CD8-positive, alpha-beta memory T cell (primary cell): ENCODE data around the gene MORN5. TPM values are rescaled to one million over a fixed set of nuclear protein-coding genes. Genes with fewer than 3 reads are reported as not detected.

Experiments
- CTCF ChIA-PET: fragments of 350-600 bp; sonication (Branson Sonifier 250); formaldehyde crosslinking; loops from one replicate; lab custom pipeline; 2021; ENCODE audit warnings: antibody characterized with exemption; lab: Charles Lee
- POLR2A ChIA-PET: fragments of 350-600 bp; sonication (Branson Sonifier 250); formaldehyde crosslinking; loops from one replicate; lab custom pipeline; 2021; ENCODE audit warnings: antibody characterized with exemption; lab: Charles Lee
- DNase-seq, 5 donors: peaks; one replicate each; pipeline versions ENCODE4 v3.0.0 to v3.0.0-alpha.2; 2020 to 2022; ENCODE audit warnings: mixed read lengths in 1 of 5
- H3K27ac ChIP-seq: one replicate; pipeline ENCODE4 v1.7.0; 2013; ENCODE audit warnings: low read depth, mild to moderate bottlenecking, low read length, moderate library complexity
- H3K27me3 ChIP-seq: 2 replicates; pipeline ENCODE4 v1.7.0; 2013; ENCODE audit warnings: low read length, mild to moderate bottlenecking; ENCODE audit not compliant: insufficient read depth, poor library complexity, severe bottlenecking
- H3K36me3 ChIP-seq: 2 replicates; pipeline ENCODE4 v1.7.0; 2013; ENCODE audit warnings: mild to moderate bottlenecking, low read length, moderate library complexity; ENCODE audit not compliant: insufficient read depth
- H3K4me1 ChIP-seq: 2 replicates; pipeline ENCODE4 v1.7.0; 2013; ENCODE audit warnings: mild to moderate bottlenecking, low read length, moderate library complexity; ENCODE audit not compliant: insufficient read depth
- H3K4me3 ChIP-seq: 2 replicates; pipeline ENCODE4 v1.7.0; 2013; ENCODE audit warnings: mild to moderate bottlenecking, low read length
- H3K9me3 ChIP-seq: 2 replicates; pipeline ENCODE4 v1.7.0; 2013; ENCODE audit warnings: mild to moderate bottlenecking, low read length
- H3K27ac Mint-ChIP-seq, 8 donors: one replicate each; pipeline ENCODE4 v1.8.0; 2020 to 2021; ENCODE audit warnings: mixed read lengths in 8 of 8, mild to moderate bottlenecking in 6 of 8, inconsistent platforms in 3 of 8, moderate library complexity in 3 of 8
- H3K27me3 Mint-ChIP-seq, 2 donors: one replicate each; pipeline ENCODE4 v1.8.0; 2020 to 2021; ENCODE audit warnings: mixed read lengths in 2 of 2, mild to moderate bottlenecking in 1 of 2, moderate library complexity in 1 of 2
- H3K36me3 Mint-ChIP-seq, 3 donors: one replicate each; pipeline ENCODE4 v1.8.0; 2020 to 2021; ENCODE audit warnings: mixed read lengths in 3 of 3, inconsistent platforms in 1 of 3, mild to moderate bottlenecking in 1 of 3
- H3K4me1 Mint-ChIP-seq, 3 donors: one replicate each; pipeline ENCODE4 v1.8.0; 2020 to 2021; ENCODE audit warnings: mixed read lengths in 3 of 3, inconsistent platforms in 1 of 3, mild to moderate bottlenecking in 1 of 3
- H3K4me3 Mint-ChIP-seq, 7 donors: one replicate each; pipeline ENCODE4 v1.8.0; 2020 to 2021; ENCODE audit warnings: mixed read lengths in 7 of 7, mild to moderate bottlenecking in 6 of 7, moderate library complexity in 4 of 7, inconsistent platforms in 2 of 7
- H3K9me3 Mint-ChIP-seq, 5 donors: one replicate each; pipeline ENCODE4 v1.8.0; 2020 to 2022; ENCODE audit warnings: mixed read lengths in 5 of 5, mild to moderate bottlenecking in 3 of 5, moderate library complexity in 2 of 5, inconsistent platforms in 1 of 5
- polyA plus RNA-seq: library from polyadenylated mRNA; unstranded; fragments of 300-500 nt; fragmentation: Illumina TruSeq; gene quantifications from one replicate; pipeline ENCODE4 v1.2.3, GENCODE V29; 2021
- total RNA-seq, 2 experiments: library from RNA; stranded (reverse); gene quantifications; one replicate each; pipeline ENCODE4 v1.2.3, GENCODE V29; 2021

The MORN5 gene
- total and polyA plus RNA-seq, 3 experiments from 2014 or later: not detected

DNA sequence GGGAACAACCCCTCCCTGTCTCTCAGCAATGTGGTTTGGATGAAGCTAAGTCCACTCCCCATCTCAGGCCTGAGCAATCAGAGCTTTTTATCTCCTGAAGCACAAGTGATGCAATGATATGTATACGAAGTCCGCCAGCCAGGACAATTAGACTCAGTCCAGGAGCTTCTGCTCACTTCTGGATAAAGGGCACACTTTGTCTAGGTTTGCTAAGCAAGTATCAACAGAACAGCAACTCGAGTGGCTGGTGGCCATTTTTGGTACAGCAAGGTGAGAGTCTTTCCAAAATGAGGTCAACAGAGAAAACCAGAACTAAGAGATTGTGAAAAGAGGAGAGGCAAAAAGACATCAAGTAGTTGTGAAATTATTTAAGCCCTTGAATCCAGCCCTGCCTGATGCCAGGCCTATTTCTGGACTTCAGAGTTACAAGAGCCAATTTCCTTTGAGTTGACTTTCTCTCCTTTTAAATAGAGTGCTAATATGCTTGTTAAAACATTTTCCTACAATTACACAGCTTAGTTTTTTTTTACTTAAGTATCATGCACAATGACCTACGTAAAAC, 8.4 kb upstream of the MORN5 start:
- no peaks in the 10 kb centered on the region for H3K27me3 Mint-ChIP-seq
- H3K36me3 Mint-ChIP-seq: peaks cover 4 to 49% (median 15%) of the 10 kb centered on the region in 3 donors
- H3K27ac ChIP-seq: no peak overlapping the region
- peaks cover 4% of the 10 kb centered on the region for H3K4me1 ChIP-seq
- DNase-seq: no peak
- peak overlapping the region in 1 of 8 donors; percentile 26 for H3K27ac Mint-ChIP-seq
- peaks cover 20 to 37% (median 32%) of the 10 kb centered on the region in 3 donors for H3K4me1 Mint-ChIP-seq
- POLR2A ChIA-PET: no interaction called here
- H3K4me3 ChIP-seq: no peak overlapping the region
- H3K9me3 ChIP-seq: no peaks in the 10 kb centered on the region
- H3K9me3 Mint-ChIP-seq: no peaks in the 10 kb centered on the region
- CTCF ChIA-PET: interaction anchor here (1.0 to 1.3 kb wide), 2 partner anchors 29 to 57 kb away, joined by 3 to 4 read pairs; no protein-coding TSS in a partner anchor
- H3K4me3 Mint-ChIP-seq: no peak overlapping the region
- peaks cover 4% of the 10 kb centered on the region for H3K36me3 ChIP-seq
- no peaks in the 10 kb centered on the region for H3K27me3 ChIP-seq

DNA sequence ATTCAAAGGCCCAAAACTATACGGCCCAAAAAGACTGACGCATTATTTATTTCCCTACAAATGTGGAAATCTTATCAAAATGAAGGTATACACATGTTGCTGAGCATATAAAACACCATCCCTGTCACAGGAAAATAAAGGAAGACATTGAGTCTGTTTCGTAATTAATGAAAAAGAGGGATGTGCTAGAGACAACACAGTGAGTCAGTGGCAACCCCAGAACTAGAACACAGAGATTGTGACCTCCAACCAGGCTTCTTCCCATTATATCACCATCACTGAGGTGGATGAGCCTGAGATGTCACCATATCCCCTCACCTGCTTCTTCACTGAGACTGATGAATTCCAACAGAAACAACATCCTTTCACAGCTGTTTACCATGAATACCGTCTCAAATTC, 3.9 kb upstream of the MORN5 start:
- no peaks in the 10 kb centered on the region for H3K9me3 ChIP-seq
- peaks cover 50 to 78% (median 61%) of the 10 kb centered on the region in 3 donors for H3K4me1 Mint-ChIP-seq
- no peaks in the 10 kb centered on the region for H3K9me3 Mint-ChIP-seq
- peaks cover 3 to 26% (median 4%) of the 10 kb centered on the region in 3 donors for H3K36me3 Mint-ChIP-seq
- peaks cover 27% of the 10 kb centered on the region for H3K4me1 ChIP-seq
- DNase-seq: no peak
- H3K27ac Mint-ChIP-seq: peak overlapping the region in 2 of 8 donors; percentile 3 to 30
- ChIA-PET POLR2A (no interaction called here), CTCF (interaction anchor here (0.8 to 1.4 kb wide), 3 partner anchors 32 to 195 kb away, joined by 3 to 4 read pairs (median 3); no protein-coding TSS in a partner anchor)
- H3K27me3 ChIP-seq: no peaks in the 10 kb centered on the region
- no peak overlapping the region for H3K4me3 ChIP-seq
- no peaks in the 10 kb centered on the region for H3K36me3 ChIP-seq
- H3K27me3 Mint-ChIP-seq: peaks cover 2% of the 10 kb centered on the region in 2 donors
- H3K4me3 Mint-ChIP-seq: no peak overlapping the region
- H3K27ac ChIP-seq: no peak overlapping the region

DNA sequence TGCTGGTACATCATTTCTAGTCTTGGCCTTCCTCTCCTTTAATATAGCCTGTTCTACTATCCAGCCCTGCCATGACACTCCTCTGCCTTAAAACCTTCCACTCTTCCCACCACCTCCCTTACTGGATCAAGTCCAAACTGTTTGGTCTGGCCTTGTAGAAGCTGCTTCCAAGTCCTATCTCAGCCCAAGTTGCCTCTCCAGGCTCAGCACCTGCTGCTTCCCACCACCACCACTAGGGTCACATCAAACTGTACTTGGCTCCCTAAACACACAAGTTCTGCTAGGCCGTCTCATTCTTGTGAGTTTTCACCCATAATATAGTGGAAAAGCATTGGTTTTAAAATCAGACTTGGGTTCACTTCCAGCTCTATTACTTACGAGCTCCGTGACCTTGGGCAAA, 1.5 kb upstream of the MORN5 start:
- POLR2A ChIA-PET: interaction anchor here (0.9 to 1.2 kb wide), 2 partner anchors 12 to 107 kb away, joined by 3 read pairs; partner anchors contain the start of genes MRRF and RBM18
- no peaks in the 10 kb centered on the region for H3K36me3 ChIP-seq
- H3K9me3 ChIP-seq: no peaks in the 10 kb centered on the region
- CTCF ChIA-PET: interaction anchor here (1.6 to 2.2 kb wide), 2 partner anchors 33 to 192 kb away, joined by 5 to 9 read pairs; no protein-coding TSS in a partner anchor
- no peaks in the 10 kb centered on the region for H3K27me3 ChIP-seq
- no peak overlapping the region for H3K27ac ChIP-seq
- H3K4me3 ChIP-seq: no peak overlapping the region
- H3K4me1 ChIP-seq: peaks cover 27% of the 10 kb centered on the region
- Mint-ChIP-seq H3K4me1 (peaks cover 41 to 64% (median 57%) of the 10 kb centered on the region in 3 donors), H3K27me3 (peaks cover 8 to 20% of the 10 kb centered on the region in 2 donors), H3K36me3 (peaks cover 0 to 12% (median 7%) of the 10 kb centered on the region in 3 donors), H3K9me3 (peaks cover 0 to 8% (median 6%) of the 10 kb centered on the region in 5 donors), H3K4me3 (peak overlapping the region; percentile 16 to 100 (median 48)), H3K27ac (peak overlapping the region in 5 of 8 donors; percentile 25 to 85 (median 39))
- peak in 2 of 5 donors; percentile 6 to 18 for DNase-seq

DNA sequence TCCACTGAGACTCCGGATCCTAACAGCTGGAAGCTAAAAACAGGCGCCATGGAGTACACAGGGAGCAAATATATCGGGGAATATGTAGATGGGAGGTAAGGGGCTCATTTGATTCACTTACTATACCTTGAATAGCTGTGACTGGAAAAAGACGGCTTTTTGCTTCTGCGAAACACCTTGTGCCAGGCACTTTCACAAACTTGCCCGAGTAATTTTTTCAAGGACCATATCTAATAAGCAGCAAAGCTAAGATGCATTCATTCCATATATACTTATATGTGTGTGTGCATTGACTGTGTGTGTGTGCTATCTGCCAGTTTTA, 178 bp downstream of the MORN5 start:
- Histone ChIP-seq H3K4me1 (peaks cover 27% of the 10 kb centered on the region), H3K27me3 (no peaks in the 10 kb centered on the region), H3K9me3 (no peaks in the 10 kb centered on the region), H3K4me3 (peak overlapping the region; percentile 92), H3K36me3 (no peaks in the 10 kb centered on the region), H3K27ac (peak overlapping the region; percentile 91)
- H3K36me3 Mint-ChIP-seq: peaks cover 0 to 9% (median 7%) of the 10 kb centered on the region in 3 donors
- H3K27me3 Mint-ChIP-seq: peaks cover 10 to 32% of the 10 kb centered on the region in 2 donors
- ChIA-PET CTCF (interaction anchor here (1.1 to 2.2 kb wide), 5 partner anchors 15 to 191 kb away, joined by 3 to 9 read pairs (median 3); partner anchors contain the start of genes MRRF and RBM18), POLR2A (interaction anchor here (1.3 kb wide), 1 partner anchor 105 kb away, joined by 5 read pairs; the partner anchor contains the start of genes MRRF and RBM18)
- no peak for DNase-seq
- peak overlapping the region; percentile 89 to 99 (median 97) for H3K27ac Mint-ChIP-seq
- H3K4me1 Mint-ChIP-seq: peaks cover 35 to 48% (median 42%) of the 10 kb centered on the region in 3 donors
- peak overlapping the region; percentile 93 to 100 (median 97) for H3K4me3 Mint-ChIP-seq
- peaks cover 0 to 8% (median 6%) of the 10 kb centered on the region in 5 donors for H3K9me3 Mint-ChIP-seq

DNA sequence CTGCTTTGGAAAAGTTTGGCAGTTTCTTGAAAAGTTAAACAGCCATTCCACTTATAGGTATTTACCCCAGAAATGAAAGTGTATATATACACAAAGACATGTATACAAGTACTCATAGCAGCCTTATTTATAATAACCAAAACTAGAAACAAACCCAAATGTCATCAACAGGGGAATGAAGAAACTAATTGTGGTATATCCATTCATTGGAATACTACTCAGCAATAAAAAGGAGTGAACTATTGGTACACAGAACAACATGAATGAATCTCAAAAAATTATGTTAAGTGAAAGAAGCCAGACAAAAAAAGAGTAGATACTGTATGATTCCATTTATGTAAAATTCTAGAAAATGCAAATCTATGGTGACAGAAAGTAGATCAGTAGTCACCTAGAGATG, 2.7 kb downstream of the MORN5 start:
- H3K27me3 ChIP-seq: no peaks in the 10 kb centered on the region
- Mint-ChIP-seq H3K4me3 (peak overlapping the region in 1 of 7 donors; percentile 23), H3K36me3 (peaks cover 0 to 9% (median 7%) of the 10 kb centered on the region in 3 donors), H3K4me1 (peaks cover 21 to 31% (median 24%) of the 10 kb centered on the region in 3 donors), H3K27ac (no peak overlapping the region), H3K27me3 (peaks cover 14 to 43% of the 10 kb centered on the region in 2 donors), H3K9me3 (peaks cover 0 to 8% (median 6%) of the 10 kb centered on the region in 5 donors)
- H3K4me1 ChIP-seq: peaks cover 18% of the 10 kb centered on the region
- H3K9me3 ChIP-seq: no peaks in the 10 kb centered on the region
- H3K36me3 ChIP-seq: no peaks in the 10 kb centered on the region
- POLR2A ChIA-PET: no interaction called here
- no peak overlapping the region for H3K4me3 ChIP-seq
- CTCF ChIA-PET: no interaction called here
- DNase-seq: no peak
- no peak overlapping the region for H3K27ac ChIP-seq

DNA sequence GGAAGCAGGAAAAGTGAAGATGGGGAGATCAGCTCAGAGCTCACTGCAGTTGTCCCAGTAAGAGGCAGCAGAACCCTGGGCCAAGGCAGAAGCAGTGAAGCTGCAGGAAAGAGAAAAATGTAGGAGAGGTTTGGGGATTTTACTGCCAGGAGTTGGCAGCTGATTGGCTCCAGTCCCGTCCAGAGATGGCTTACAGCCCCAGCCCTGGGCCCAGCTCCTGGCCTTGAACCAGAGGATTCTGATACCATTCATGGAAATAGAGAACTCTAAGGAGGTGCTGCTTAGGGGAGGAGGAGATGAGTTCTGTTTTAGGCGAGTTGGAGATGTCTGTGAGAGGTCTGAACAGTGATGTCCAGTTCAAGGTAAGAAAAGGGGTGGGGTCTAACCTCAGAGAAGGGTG, 4.6 kb downstream of the MORN5 start:
- peaks cover 0 to 8% (median 6%) of the 10 kb centered on the region in 5 donors for H3K9me3 Mint-ChIP-seq
- POLR2A ChIA-PET: no interaction called here
- H3K4me1 Mint-ChIP-seq: peaks cover 6 to 13% (median 11%) of the 10 kb centered on the region in 3 donors
- H3K4me3 ChIP-seq: no peak overlapping the region
- peaks cover 0 to 13% (median 3%) of the 10 kb centered on the region in 3 donors for H3K36me3 Mint-ChIP-seq
- H3K4me3 Mint-ChIP-seq: no peak overlapping the region
- CTCF ChIA-PET: interaction anchor here (1.1 kb wide), 1 partner anchor 9 kb away, joined by 3 read pairs; no protein-coding TSS in a partner anchor
- H3K27ac Mint-ChIP-seq: peak overlapping the region in 1 of 8 donors; percentile 19
- DNase-seq: no peak
- peaks cover 21 to 57% of the 10 kb centered on the region in 2 donors for H3K27me3 Mint-ChIP-seq
- no peak overlapping the region for H3K27ac ChIP-seq
- H3K27me3 ChIP-seq: no peaks in the 10 kb centered on the region
- no peaks in the 10 kb centered on the region for H3K9me3 ChIP-seq
- no peaks in the 10 kb centered on the region for H3K36me3 ChIP-seq
- H3K4me1 ChIP-seq: peaks cover 4% of the 10 kb centered on the region

DNA sequence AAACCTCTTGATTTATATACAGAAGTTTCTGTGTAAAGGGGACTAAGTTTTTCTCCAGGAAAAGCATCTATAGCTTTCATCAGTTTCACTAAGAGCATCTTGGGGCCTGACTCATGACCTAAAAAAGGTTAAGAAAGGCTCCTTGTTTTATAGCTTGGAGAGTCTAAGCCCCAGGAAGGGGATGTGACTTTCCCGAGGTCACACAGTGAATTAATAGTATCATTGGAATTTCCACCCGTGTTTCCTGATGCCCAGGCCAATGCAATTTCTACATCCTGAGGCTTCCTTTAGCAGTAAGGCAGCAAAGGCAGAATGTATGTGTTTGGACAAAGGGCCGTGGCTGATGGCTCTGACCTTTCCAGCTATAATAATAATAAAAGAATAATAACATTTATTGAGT, 8.6 kb downstream of the MORN5 start:
- Histone ChIP-seq H3K4me3 (no peak overlapping the region), H3K9me3 (no peaks in the 10 kb centered on the region), H3K36me3 (no peaks in the 10 kb centered on the region), H3K4me1 (no peaks in the 10 kb centered on the region), H3K27ac (no peak overlapping the region), H3K27me3 (no peaks in the 10 kb centered on the region)
- Mint-ChIP-seq H3K4me1 (no peaks in the 10 kb centered on the region), H3K27me3 (peaks cover 28 to 64% of the 10 kb centered on the region in 2 donors), H3K4me3 (no peak overlapping the region), H3K9me3 (peaks cover 0 to 1% (median 0%) of the 10 kb centered on the region in 5 donors), H3K27ac (no peak overlapping the region), H3K36me3 (peaks cover 0 to 7% (median 0%) of the 10 kb centered on the region in 3 donors)
- no peak for DNase-seq
- POLR2A ChIA-PET: no interaction called here
- CTCF ChIA-PET: no interaction called here

DNA sequence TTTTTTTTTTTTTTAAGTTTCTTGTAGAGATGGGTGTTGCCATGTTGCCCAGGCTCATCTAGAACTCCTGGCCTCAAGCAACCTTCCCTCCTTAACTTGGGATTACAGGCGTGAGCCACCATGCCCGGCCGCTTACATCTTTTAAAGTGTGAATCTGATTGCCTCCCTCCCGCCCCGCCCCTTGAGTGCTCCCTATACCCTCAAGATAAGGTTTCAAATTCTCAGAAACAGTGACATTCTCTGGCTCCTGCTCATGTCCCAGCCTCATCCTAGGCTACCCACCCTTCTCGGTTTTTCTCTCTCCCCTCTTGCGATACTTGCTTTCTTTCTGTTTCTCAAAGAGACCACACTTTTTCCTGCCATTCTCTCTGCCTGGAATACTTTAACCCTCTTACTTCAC, 12.4 kb downstream of the MORN5 start:
- DNase-seq: no peak
- Histone ChIP-seq H3K27me3 (no peaks in the 10 kb centered on the region), H3K27ac (no peak overlapping the region), H3K4me1 (no peaks in the 10 kb centered on the region), H3K9me3 (no peaks in the 10 kb centered on the region), H3K4me3 (no peak overlapping the region), H3K36me3 (no peaks in the 10 kb centered on the region)
- H3K36me3 Mint-ChIP-seq: peaks cover 0 to 7% (median 0%) of the 10 kb centered on the region in 3 donors
- no peaks in the 10 kb centered on the region for H3K4me1 Mint-ChIP-seq
- CTCF ChIA-PET: no interaction called here
- H3K27ac Mint-ChIP-seq: no peak overlapping the region
- H3K4me3 Mint-ChIP-seq: no peak overlapping the region
- peaks cover 0 to 1% (median 0%) of the 10 kb centered on the region in 5 donors for H3K9me3 Mint-ChIP-seq
- POLR2A ChIA-PET: no interaction called here
- H3K27me3 Mint-ChIP-seq: peaks cover 24 to 70% of the 10 kb centered on the region in 2 donors
